Measurements from ENCODE around the gene ANKRD23.

ANKRD23 gene

GRCh38 chr2:96798733-96799622 is 44.8 kb downstream of the ANKRD23 start:
- TF ChIP-seq GATA2 (IDR thresholded peaks at IDR 0.05; ENCODE audit: low read depth, low read length) (no peak), GATA3 (IDR thresholded peaks at IDR 0.05; ENCODE audit: low read depth, low read length) (no peak)

- TF ChIP-seq GATA2 (IDR thresholded peaks at IDR 0.05; ENCODE audit: low read depth, low read length) (no peak), GATA3 (IDR thresholded peaks at IDR 0.05; ENCODE audit: low read depth, low read length) (no peak)
Observed at GRCh38 chr2:96797066-96797625, 46.7 kb downstream of the ANKRD23 start.

- TF ChIP-seq GATA3 (IDR thresholded peaks at IDR 0.05; ENCODE audit: low read depth, low read length), result no peak
- TF ChIP-seq GATA2 (IDR thresholded peaks at IDR 0.05; ENCODE audit: low read depth, low read length), result no peak
Observed at GRCh38 chr2:96795076-96795475, 48.7 kb downstream of the ANKRD23 start.

GRCh38 chr2:96792772-96793749 is 50.8 kb downstream of the ANKRD23 start:
- no peak for TF ChIP-seq GATA2 (IDR thresholded peaks at IDR 0.05; ENCODE audit: low read depth, low read length)
- no peak for TF ChIP-seq GATA3 (IDR thresholded peaks at IDR 0.05; ENCODE audit: low read depth, low read length)

- TF ChIP-seq GATA2 (IDR thresholded peaks at IDR 0.05; ENCODE audit: low read depth, low read length) (no peak), GATA3 (IDR thresholded peaks at IDR 0.05; ENCODE audit: low read depth, low read length) (no peak)
Observed at GRCh38 chr2:96789245-96789617, 54.6 kb downstream of the ANKRD23 start.

GRCh38 chr2:96788442-96789244 is 55.2 kb downstream of the ANKRD23 start:
- no peak for TF ChIP-seq GATA3 (IDR thresholded peaks at IDR 0.05; ENCODE audit: low read depth, low read length)
- no peak for TF ChIP-seq GATA2 (IDR thresholded peaks at IDR 0.05; ENCODE audit: low read depth, low read length)
